H1 (cell line): ENCODE measurements around the gene AP2A2. TPM values are rescaled to one million over a fixed set of nuclear protein-coding genes. Genes with fewer than 3 reads are reported as not detected.

Experiments
- CTCF ChIA-PET: fragments of 300-600 bp; sonication (Branson Sonifier 250); formaldehyde crosslinking; loops from one replicate; lab custom pipeline; 2021; ENCODE audit not compliant: partially characterized antibody; lab: Charles Lee
- POLR2A ChIA-PET: fragments of 300-600 bp; sonication (Branson Sonifier 250); formaldehyde crosslinking; loops from one replicate; lab custom pipeline; 2021; ENCODE audit warnings: inconsistent platforms; ENCODE audit not compliant: partially characterized antibody; lab: Charles Lee
- DNase-seq, 2 experiments: peaks; one replicate each; pipeline versions ENCODE4 v3.0.0 to v3.0.0-alpha.2; 2010 to 2022; ENCODE audit warnings: low spot score in 2 of 2, low read depth in 1 of 2, mixed read lengths in 1 of 2
- FAIRE-seq: peaks from 2 replicates; lab custom pipeline; 2011; peaks lifted over from hg19 to GRCh38; lab: Jason Lieb, UNC
- H2AFZ ChIP-seq: 2 replicates; pipeline ENCODE4 v1.8.1; 2012; ENCODE audit warnings: low read length, inconsistent platforms
- H2AK5ac ChIP-seq: 2 replicates; pipeline ENCODE4 v1.6.1; 2013; ENCODE audit warnings: low read depth, low read length
- H2BK120ac ChIP-seq: replicated peaks from 2 replicates; pipeline ENCODE3; 2013; ENCODE audit warnings: low read depth, low read length, inconsistent platforms
- H2BK12ac ChIP-seq: 2 replicates; pipeline ENCODE4 v1.6.1; 2013; ENCODE audit warnings: low read depth, low read length
- H2BK15ac ChIP-seq: 2 replicates; pipeline ENCODE4 v1.6.1; 2013; ENCODE audit warnings: low read length
- H2BK20ac ChIP-seq: 2 replicates; pipeline ENCODE4 v1.6.1; 2013; ENCODE audit warnings: low read length
- H2BK5ac ChIP-seq: 2 replicates; pipeline ENCODE4 v1.6.1; 2013; ENCODE audit warnings: low read depth, low read length
- H3K14ac ChIP-seq: 2 replicates; pipeline ENCODE4 v1.6.1; 2013; ENCODE audit warnings: inconsistent platforms; ENCODE audit not compliant: insufficient read length
- H3K18ac ChIP-seq: 2 replicates; pipeline ENCODE4 v1.6.1; 2013; ENCODE audit warnings: low read length; ENCODE audit errors: extremely low read depth
- H3K23ac ChIP-seq: 2 replicates; pipeline ENCODE4 v1.6.1; 2013; ENCODE audit warnings: inconsistent platforms; ENCODE audit not compliant: insufficient read length
- H3K23me2 ChIP-seq: 2 replicates; pipeline ENCODE4 v1.6.1; 2013; ENCODE audit warnings: low read depth, low read length
- H3K27ac ChIP-seq: 2 replicates; pipeline ENCODE4 v1.6.1; 2011; ENCODE audit warnings: low read depth, low read length, inconsistent platforms
- H3K27me3 ChIP-seq, 4 experiments: replicated peaks in 1 of 4; 1 replicate in 1 of 4; 2 replicates in 3 of 4; pipeline versions ENCODE4 v1.6.1 to v1.8.1; 2011 to 2013; ENCODE audit warnings: low read length in 3 of 4, mild to moderate bottlenecking in 3 of 4, inconsistent platforms in 2 of 4, mixed read lengths in 2 of 4, moderate library complexity in 1 of 4; ENCODE audit not compliant: control insufficient read depth in 3 of 4, insufficient read depth in 3 of 4; ENCODE audit errors: extremely low read depth in 1 of 4
- H3K36me3 ChIP-seq, 4 experiments: 2 replicates each; pipeline versions ENCODE4 v1.6.1 to v1.8.1; 2011 to 2013; ENCODE audit warnings: mild to moderate bottlenecking in 4 of 4, low read length in 3 of 4, moderate library complexity in 2 of 4, control low read depth in 1 of 4, inconsistent platforms in 1 of 4; ENCODE audit not compliant: insufficient read depth in 4 of 4, control insufficient read depth in 2 of 4
- H3K4ac ChIP-seq: replicated peaks from 2 replicates; pipeline ENCODE3; 2013; ENCODE audit warnings: low read length, low read depth, mixed read lengths, inconsistent platforms; ENCODE audit not compliant: insufficient read length
- H3K4me1 ChIP-seq, 4 experiments: replicated peaks in 1 of 4; 1 replicate in 1 of 4; 2 replicates in 3 of 4; pipeline versions ENCODE4 v1.6.1 to v1.8.1; 2011 to 2013; ENCODE audit warnings: low read length in 3 of 4, inconsistent platforms in 2 of 4, mixed read lengths in 1 of 4; ENCODE audit not compliant: insufficient read depth in 4 of 4, control insufficient read depth in 3 of 4
- H3K4me2 ChIP-seq, 2 experiments: 2 replicates each; pipeline versions ENCODE4 v1.6.1 to v1.8.1; 2011 to 2013; ENCODE audit warnings: low read depth in 2 of 2, low read length in 2 of 2, control low read depth in 1 of 2, inconsistent platforms in 1 of 2, mild to moderate bottlenecking in 1 of 2; ENCODE audit not compliant: insufficient read depth in 1 of 2
- H3K4me3 ChIP-seq, 4 experiments: fragments of 200-600, 300-600 bp in 1 of 4; sonication (generic), shearing (Covaris generic), sonication (Bioruptor Twin) in 1 of 4; 2 replicates each; pipeline versions ENCODE4 v1.5.1 to v1.8.1; 2011 to 2016; ENCODE audit warnings: low read length in 4 of 4, low read depth in 3 of 4, control low read depth in 2 of 4, inconsistent platforms in 2 of 4, mild to moderate bottlenecking in 2 of 4, mixed read lengths in 1 of 4, moderate library complexity in 1 of 4; ENCODE audit not compliant: insufficient read depth in 2 of 4; ENCODE audit errors: extremely low read depth in 1 of 4
- H3K56ac ChIP-seq: replicated peaks from 2 replicates; pipeline ENCODE3; 2013; ENCODE audit warnings: low read depth, mild to moderate bottlenecking, mixed read lengths, low read length, inconsistent platforms; ENCODE audit not compliant: insufficient read length
- H3K79me1 ChIP-seq: 2 replicates; pipeline ENCODE4 v1.6.1; 2013; ENCODE audit warnings: low read depth, low read length, control low read depth
- H3K79me2 ChIP-seq, 2 experiments: 2 replicates each; pipeline versions ENCODE4 v1.6.1 to v1.8.1; 2012 to 2013; ENCODE audit warnings: low read length in 2 of 2, mild to moderate bottlenecking in 2 of 2, inconsistent platforms in 1 of 2; ENCODE audit not compliant: insufficient read depth in 2 of 2, control insufficient read depth in 1 of 2
- H3K9ac ChIP-seq, 4 experiments: replicated peaks in 1 of 4; 1 replicate in 1 of 4; 2 replicates in 3 of 4; pipeline versions ENCODE4 v1.6.1 to v1.8.1; 2011 to 2013; ENCODE audit warnings: low read depth in 3 of 4, low read length in 3 of 4, control low read depth in 2 of 4, mild to moderate bottlenecking in 2 of 4, moderate library complexity in 2 of 4, inconsistent platforms in 1 of 4; ENCODE audit errors: extremely low read depth in 1 of 4
- H3K9me3 ChIP-seq, 2 experiments: 2 replicates each; pipeline versions ENCODE4 v1.6.1 to v1.8.1; 2012 to 2013; ENCODE audit warnings: mild to moderate bottlenecking in 2 of 2, moderate library complexity in 2 of 2, control low read depth in 1 of 2, inconsistent platforms in 1 of 2, low read depth in 1 of 2, low read length in 1 of 2, mixed read lengths in 1 of 2; ENCODE audit not compliant: insufficient read depth in 2 of 2
- H4K20me1 ChIP-seq, 2 experiments: replicated peaks in 1 of 2; 2 replicates each; pipeline versions ENCODE3 to v1.8.1; 2011 to 2013; ENCODE audit warnings: inconsistent platforms in 2 of 2, low read length in 2 of 2, mild to moderate bottlenecking in 1 of 2; ENCODE audit not compliant: insufficient read depth in 2 of 2, control insufficient read depth in 1 of 2
- H4K5ac ChIP-seq: 2 replicates; pipeline ENCODE4 v1.6.1; 2013; ENCODE audit warnings: low read length, low read depth, mixed read lengths, inconsistent platforms; ENCODE audit not compliant: insufficient read length
- H4K8ac ChIP-seq: 2 replicates; pipeline ENCODE4 v1.8.0; 2013; ENCODE audit warnings: mild to moderate bottlenecking, moderate library complexity, low read length, inconsistent platforms; ENCODE audit not compliant: insufficient read depth; ENCODE audit errors: extremely low read depth
- H4K91ac ChIP-seq: replicated peaks from 2 replicates; pipeline ENCODE3; 2013; ENCODE audit warnings: low read length, mixed read lengths, inconsistent platforms; ENCODE audit not compliant: insufficient read length
- ATF3 ChIP-seq: IDR thresholded peaks from 2 replicates; pipeline ENCODE4 v1.6.1; 2011; ENCODE audit warnings: low read depth, mild to moderate bottlenecking, low read length; ENCODE audit not compliant: insufficient read depth
- CEBPB ChIP-seq: IDR thresholded peaks from 2 replicates; pipeline ENCODE4 v1.6.1; 2012; ENCODE audit warnings: low read depth, low read length
- FOSL1 ChIP-seq: IDR thresholded peaks from 2 replicates; pipeline ENCODE4 v1.6.1; 2011; ENCODE audit warnings: mild to moderate bottlenecking, low read depth, low read length, moderate library complexity; ENCODE audit not compliant: insufficient read depth
- HDAC2 ChIP-seq, 2 experiments: fragments of 300-600 bp in 1 of 2; sonication (generic) in 1 of 2; IDR thresholded peaks; 2 replicates each; pipeline ENCODE4 v1.6.1; 2011 to 2012; ENCODE audit warnings: low read depth in 2 of 2, low read length in 2 of 2, mild to moderate bottlenecking in 2 of 2, moderate library complexity in 2 of 2, borderline replicate concordance in 1 of 2, inconsistent platforms in 1 of 2
- KDM4A ChIP-seq: IDR thresholded peaks from one replicate; pipeline ENCODE4 v1.7.1; 2012; ENCODE audit warnings: low read depth, mild to moderate bottlenecking, moderate library complexity, low read length, inconsistent platforms; ENCODE audit not compliant: severe bottlenecking
- MAX ChIP-seq: IDR thresholded peaks from 2 replicates; pipeline ENCODE4 v1.6.1; 2012; ENCODE audit warnings: inconsistent platforms
- POLR2A ChIP-seq, 2 experiments: IDR thresholded peaks; 1 replicate in 1 of 2; 2 replicates in 1 of 2; pipeline ENCODE4 v1.6.1; 2011; ENCODE audit warnings: low read depth in 2 of 2, low read length in 2 of 2, mild to moderate bottlenecking in 2 of 2; ENCODE audit errors: control extremely low read depth in 1 of 2
- SRF ChIP-seq: IDR thresholded peaks from 2 replicates; pipeline ENCODE4 v1.6.1; 2011; ENCODE audit warnings: mild to moderate bottlenecking, low read depth, low read length, moderate library complexity
- WGBS, 2 experiments: shearing (Covaris generic) in 1 of 2; methylation state at CpG; one replicate each; pipeline versions ENCODE4 v1.1.6 to v1.1.7; 2013 to 2015; ENCODE audit warnings: low lambda C conversion rate in 2 of 2, mixed read lengths in 2 of 2, inconsistent platforms in 1 of 2, low coverage in 1 of 2, missing lambda C conversion rate in 1 of 2; ENCODE audit not compliant: insufficient replicate concordance in 2 of 2, insufficient coverage in 1 of 2, insufficient read length in 1 of 2; ENCODE audit errors: extremely low coverage in 1 of 2, missing lambda C conversion rate in 1 of 2; 5-methylcytosine and 5-hydroxymethylcytosine counted together
- polyA plus RNA-seq, 7 experiments: library from polyadenylated mRNA; depleted of rRNA in 3 of 7; stranded (reverse) in 5 of 7; unstranded in 2 of 7; fragments of >200 nt in 5 of 7; fragments of 200-250 nt in 2 of 7; gene quantifications; 1 replicate in 5 of 7; 2 replicates in 1 of 7; 4 replicates in 1 of 7; pipeline versions ENCODE4 v1.2.1 to v1.2.3, GENCODE V29; 2011 to 2013; ENCODE audit warnings: missing spikeins in 2 of 7, mixed read lengths in 2 of 7
- total RNA-seq: library from RNA; stranded (reverse); fragmentation: NEBNext Ultra II Directional; extraction: Animal tissue kit (Norgen Biotek cat#: 25700); gene quantifications from 2 replicates; pipeline ENCODE4 v1.2.1, GENCODE V29; 2021

AP2A2 gene
- total and polyA plus RNA-seq, 2 of the 8 experiments (the other 6 are each of a cell fraction or from before 2014, with no cell fraction given), result 50.0 to 65.0 TPM

- no peak overlapping the region for H3K9ac ChIP-seq
- FAIRE-seq (no peak), DNase-seq (no peak)
- H3K23ac ChIP-seq, result no peak overlapping the region
- no peak overlapping the region for H3K56ac ChIP-seq
- no peak overlapping the region for H2BK120ac ChIP-seq
- no peak overlapping the region for H2BK20ac ChIP-seq
- H2AFZ ChIP-seq, result no peak overlapping the region
- peaks cover 0 to 7% (median 4%) of the 10 kb centered on the region in 4 experiments; a peak in 4 of 7 replicates for H3K4me1 ChIP-seq
- WGBS, 2 experiments, result 95% methylated on average over 19 of the region's 19 CpGs; no CpG with 5 or more reads in 1 of the 2 experiments
- H4K20me1 ChIP-seq, result peaks cover 2 to 5% of the 10 kb centered on the region in 2 experiments
- no peak overlapping the region for H3K4ac ChIP-seq
- 0 out of 2 replicates have a peak overlapping the region, but pooled peaks have one; percentile 24 for H2BK5ac ChIP-seq
- peaks cover 0 to 27% of the 10 kb centered on the region in 2 experiments; a peak in 2 of 4 replicates for H3K79me2 ChIP-seq
- no peak overlapping the region for H3K4me2 ChIP-seq
- H2BK15ac ChIP-seq, result no peak overlapping the region
- no peak overlapping the region for H3K18ac ChIP-seq
- no peak overlapping the region for H4K8ac ChIP-seq
- H3K14ac ChIP-seq, result no peak overlapping the region
- H2BK12ac ChIP-seq, result peak overlapping the region; percentile 27; the same call in 1 of the 2 replicates
- ChIA-PET CTCF (interaction anchor here (0.6 to 7.1 kb wide), 15 partner anchors 10 to 113 kb away, joined by 3 to 48 read pairs (median 6); partner anchors contain the start of gene MUC6), POLR2A (interaction anchor here (1.0 to 1.9 kb wide), 4 partner anchors 13 to 56 kb away, joined by 3 to 7 read pairs (median 6); partner anchors contain the start of gene CHID1)
- H3K27me3 ChIP-seq, result no peaks in the 10 kb centered on the region
- H3K79me1 ChIP-seq, result peaks cover 7% of the 10 kb centered on the region
- no peaks in the 10 kb centered on the region for H3K9me3 ChIP-seq
- H3K23me2 ChIP-seq, result peaks cover 5% of the 10 kb centered on the region
- no peak overlapping the region for H4K5ac ChIP-seq
- peak overlapping the region; percentile 65 for H4K91ac ChIP-seq
- no peak overlapping the region for H3K4me3 ChIP-seq
- no peak overlapping the region for H3K27ac ChIP-seq
- peaks cover 0 to 12% (median 2%) of the 10 kb centered on the region in 4 experiments; a peak in 3 of 8 replicates for H3K36me3 ChIP-seq
- H2AK5ac ChIP-seq, result 0 out of 2 replicates have a peak overlapping the region, but pooled peaks have one; percentile 24
- TF ChIP-seq CEBPB (no peak), POLR2A (IDR thresholded peaks at IDR 0.05; ENCODE audit: control extremely low read depth in 1 of 2, low read depth in 2 of 2, low read length in 2 of 2) (no peak), SRF (no peak), ATF3 (no peak), KDM4A (no peak), FOSL1 (no peak), MAX (no peak), HDAC2 (IDR thresholded peaks at IDR 0.05; ENCODE audit: borderline replicate concordance in 1 of 2, low read depth in 2 of 2, low read length in 2 of 2) (no peak)
Observed at GRCh38 chr11:923691-924405, 1.8 kb upstream of the AP2A2 start.
